ENCODE data around the gene KCNJ14. TPM values are rescaled to one million over a fixed set of nuclear protein-coding genes. Genes with fewer than 3 reads are reported as not detected.

Gene KCNJ14
- polyA plus RNA-seq, 1 of the 3 experiments (the other 2 are of a cell fraction): 1.2 TPM

DNA sequence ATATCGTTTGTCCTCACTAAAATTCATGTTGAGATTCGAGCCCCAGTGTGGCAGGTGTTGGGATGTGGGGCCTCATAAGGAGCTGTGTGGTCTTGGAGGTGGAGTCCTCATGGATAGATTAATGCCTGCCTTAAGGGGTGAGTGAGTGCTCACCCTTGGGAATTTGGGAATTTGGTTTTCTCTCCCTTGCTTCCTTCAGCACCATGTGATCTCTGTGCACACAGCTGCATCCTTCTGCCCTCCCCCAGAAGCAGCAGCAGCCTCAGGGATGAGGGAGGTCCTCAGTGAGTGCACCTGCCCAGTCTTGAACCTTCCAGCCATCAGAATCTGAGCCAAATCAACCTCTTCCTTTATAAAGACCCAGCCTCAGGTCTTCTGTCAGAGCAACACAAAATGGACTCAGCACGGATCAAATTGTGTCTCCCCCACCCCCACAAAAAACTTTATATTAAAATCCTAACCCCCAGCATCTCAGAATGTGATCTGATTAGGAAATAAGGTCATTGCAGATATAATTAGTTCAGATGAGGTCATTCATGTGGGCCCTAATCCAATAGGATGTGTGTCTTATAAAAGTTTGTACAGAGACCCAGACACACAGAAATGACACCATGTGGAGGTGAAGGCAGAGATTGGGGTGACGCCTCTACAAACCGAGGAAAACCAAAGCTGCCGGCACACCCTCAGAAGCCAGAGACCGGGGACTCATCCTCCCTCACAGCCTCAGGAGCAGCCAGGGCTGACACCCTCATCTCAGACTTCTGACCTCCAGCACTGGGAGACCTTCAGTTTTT lies 26.7 kb downstream of the KCNJ14 start:
- WGBS (ENCODE audit: low lambda C conversion rate): 52% methylated on average over 7 of the region's 7 CpGs
- H3K27me3 ChIP-seq (ENCODE audit: insufficient read depth): no peaks in the 10 kb centered on the region
- H4K20me1 ChIP-seq (ENCODE audit: insufficient read depth): peaks cover 9% of the 10 kb centered on the region
- H3K27ac ChIP-seq (ENCODE audit: low read depth in 2 of 2, low read length in 1 of 2): peak overlapping the region in 1 of 2 experiments; percentile 34; a peak in 1 of 4 replicates
- no peaks in the 10 kb centered on the region for H3K9me3 ChIP-seq
- TF ChIP-seq TAF1 (IDR thresholded peaks at IDR 0.05; ENCODE audit: borderline replicate concordance, low read depth, low read length): no peak
- TF ChIP-seq, protein P1, sequence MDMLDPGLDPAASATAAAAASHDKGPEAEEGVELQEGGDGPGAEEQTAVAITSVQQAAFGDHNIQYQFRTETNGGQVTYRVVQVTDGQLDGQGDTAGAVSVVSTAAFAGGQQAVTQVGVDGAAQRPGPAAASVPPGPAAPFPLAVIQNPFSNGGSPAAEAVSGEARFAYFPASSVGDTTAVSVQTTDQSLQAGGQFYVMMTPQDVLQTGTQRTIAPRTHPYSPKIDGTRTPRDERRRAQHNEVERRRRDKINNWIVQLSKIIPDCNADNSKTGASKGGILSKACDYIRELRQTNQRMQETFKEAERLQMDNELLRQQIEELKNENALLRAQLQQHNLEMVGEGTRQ (IDR thresholded peaks at IDR 0.05; ENCODE audit: borderline replicate concordance, low read depth, low read length): no peak
- no peak for TF ChIP-seq SMC3 (IDR thresholded peaks at IDR 0.05; ENCODE audit: low read depth, low read length)
- no peak for TF ChIP-seq EZH2phosphoT487 (IDR thresholded peaks at IDR 0.05; ENCODE audit: borderline replicate concordance, low read depth)
- peak; percentile 44; the same call in 1 of the 2 replicates for TF ChIP-seq POLR2AphosphoS5 (IDR thresholded peaks at IDR 0.05; ENCODE audit: low read depth, low read length)
- no peak for TF ChIP-seq YY1 (IDR thresholded peaks at IDR 0.05; ENCODE audit: low read depth)
- H3K9ac ChIP-seq: no peak overlapping the region
- CTCF ChIA-PET: interaction anchor here (0.9 to 4.4 kb wide), 2 partner anchors 8 to 102 kb away, joined by 5 to 23 read pairs; no protein-coding TSS in a partner anchor
- H2AFZ ChIP-seq (ENCODE audit: low read depth): no peak overlapping the region
- no peaks in the 10 kb centered on the region for H3K79me2 ChIP-seq (ENCODE audit: insufficient read depth)
- no peaks in the 10 kb centered on the region for H3K9me2 ChIP-seq
- peaks cover 7 to 25% of the 10 kb centered on the region in 2 experiments for H3K36me3 ChIP-seq (replicated peaks in 1 of 2; ENCODE audit: control insufficient read depth in 1 of 2, insufficient read depth in 2 of 2, low read length in 1 of 2)
- H3K4me3 ChIP-seq (ENCODE audit: low read depth in 2 of 2, low read length in 1 of 2): no peak overlapping the region
- DNase-seq: no peak
- H3K4me2 ChIP-seq: peak overlapping the region; percentile 13; the same call in 1 of the 2 replicates
- POLR2A ChIA-PET: no interaction called here
- peaks cover 7 to 12% of the 10 kb centered on the region in 2 experiments; a peak in 3 of 4 replicates for H3K4me1 ChIP-seq (ENCODE audit: control insufficient read depth in 1 of 2, insufficient read depth in 2 of 2, low read depth in 1 of 2, low read length in 1 of 2)
- H3F3A ChIP-seq (replicated peaks; ENCODE audit: insufficient read depth): peaks cover 26% of the 10 kb centered on the region

DNA sequence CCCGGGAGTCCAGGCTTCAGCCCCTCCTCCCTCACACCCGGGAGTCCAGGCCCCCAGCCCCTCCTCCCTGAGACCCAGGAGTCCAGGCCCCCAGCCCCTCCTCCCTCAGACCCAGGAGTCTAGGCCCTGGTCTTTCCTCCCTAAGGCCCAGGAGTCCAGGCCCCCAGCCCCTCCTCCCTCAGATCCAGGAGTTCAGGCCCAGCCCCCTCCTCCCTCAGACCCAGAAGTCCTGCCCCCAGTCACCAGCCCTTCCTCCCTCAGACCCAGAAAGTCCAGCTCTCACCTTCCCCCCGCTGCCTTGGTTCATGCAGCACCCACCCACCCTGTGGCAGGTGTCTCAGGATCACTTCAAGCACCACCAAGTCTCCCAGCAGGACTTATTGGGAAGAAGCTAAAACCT lies 27.9 kb downstream of the KCNJ14 start:
- Histone ChIP-seq H3K4me2 (no peak overlapping the region), H3K36me3 (replicated peaks in 1 of 2; ENCODE audit: control insufficient read depth in 1 of 2, insufficient read depth in 2 of 2, low read length in 1 of 2) (peaks cover 7 to 16% of the 10 kb centered on the region in 2 experiments), H3F3A (replicated peaks; ENCODE audit: insufficient read depth) (peaks cover 39% of the 10 kb centered on the region), H3K9me2 (no peaks in the 10 kb centered on the region), H3K9me3 (no peaks in the 10 kb centered on the region), H3K27me3 (ENCODE audit: insufficient read depth) (no peaks in the 10 kb centered on the region), H3K4me3 (ENCODE audit: low read depth in 2 of 2, low read length in 1 of 2) (no peak overlapping the region), H3K4me1 (ENCODE audit: control insufficient read depth in 1 of 2, insufficient read depth in 2 of 2, low read depth in 1 of 2, low read length in 1 of 2) (peaks cover 7 to 22% of the 10 kb centered on the region in 2 experiments; a peak in 3 of 4 replicates), H3K79me2 (ENCODE audit: insufficient read depth) (no peaks in the 10 kb centered on the region), H3K9ac (no peak overlapping the region), H4K20me1 (ENCODE audit: insufficient read depth) (peaks cover 9% of the 10 kb centered on the region), H2AFZ (ENCODE audit: low read depth) (no peak overlapping the region), H3K27ac (ENCODE audit: low read depth in 2 of 2, low read length in 1 of 2) (no peak overlapping the region)
- no peak for DNase-seq
- TF ChIP-seq YY1 (IDR thresholded peaks at IDR 0.05; ENCODE audit: low read depth) (no peak), TCF12 (IDR thresholded peaks at IDR 0.05) (no peak), TAF1 (IDR thresholded peaks at IDR 0.05; ENCODE audit: borderline replicate concordance, low read depth, low read length) (no peak), SMC3 (IDR thresholded peaks at IDR 0.05; ENCODE audit: low read depth, low read length) (no peak), NRF1 (IDR thresholded peaks at IDR 0.05; ENCODE audit: low read depth, low read length) (no peak), TEAD4 (IDR thresholded peaks at IDR 0.05; ENCODE audit: borderline replicate concordance, insufficient read depth) (no peak), RCOR1 (IDR thresholded peaks at IDR 0.05; ENCODE audit: low read length) (no peak), ELF1 (IDR thresholded peaks at IDR 0.05) (no peak), POLR2AphosphoS5 (IDR thresholded peaks at IDR 0.05; ENCODE audit: low read depth, low read length) (no peak), GATA2 (CRISPR knock-in tag; IDR thresholded peaks at IDR 0.05) (no peak), FOSL2 (IDR thresholded peaks at IDR 0.05; ENCODE audit: borderline replicate concordance, low read depth) (no peak), FOXJ3 (CRISPR knock-in tag; IDR thresholded peaks at IDR 0.05) (no peak)
- TF ChIP-seq, protein P2, sequence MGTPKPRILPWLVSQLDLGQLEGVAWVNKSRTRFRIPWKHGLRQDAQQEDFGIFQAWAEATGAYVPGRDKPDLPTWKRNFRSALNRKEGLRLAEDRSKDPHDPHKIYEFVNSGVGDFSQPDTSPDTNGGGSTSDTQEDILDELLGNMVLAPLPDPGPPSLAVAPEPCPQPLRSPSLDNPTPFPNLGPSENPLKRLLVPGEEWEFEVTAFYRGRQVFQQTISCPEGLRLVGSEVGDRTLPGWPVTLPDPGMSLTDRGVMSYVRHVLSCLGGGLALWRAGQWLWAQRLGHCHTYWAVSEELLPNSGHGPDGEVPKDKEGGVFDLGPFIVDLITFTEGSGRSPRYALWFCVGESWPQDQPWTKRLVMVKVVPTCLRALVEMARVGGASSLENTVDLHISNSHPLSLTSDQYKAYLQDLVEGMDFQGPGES (IDR thresholded peaks at IDR 0.05; ENCODE audit: low read depth, low read length): no peak
- TF ChIP-seq, protein P3, sequence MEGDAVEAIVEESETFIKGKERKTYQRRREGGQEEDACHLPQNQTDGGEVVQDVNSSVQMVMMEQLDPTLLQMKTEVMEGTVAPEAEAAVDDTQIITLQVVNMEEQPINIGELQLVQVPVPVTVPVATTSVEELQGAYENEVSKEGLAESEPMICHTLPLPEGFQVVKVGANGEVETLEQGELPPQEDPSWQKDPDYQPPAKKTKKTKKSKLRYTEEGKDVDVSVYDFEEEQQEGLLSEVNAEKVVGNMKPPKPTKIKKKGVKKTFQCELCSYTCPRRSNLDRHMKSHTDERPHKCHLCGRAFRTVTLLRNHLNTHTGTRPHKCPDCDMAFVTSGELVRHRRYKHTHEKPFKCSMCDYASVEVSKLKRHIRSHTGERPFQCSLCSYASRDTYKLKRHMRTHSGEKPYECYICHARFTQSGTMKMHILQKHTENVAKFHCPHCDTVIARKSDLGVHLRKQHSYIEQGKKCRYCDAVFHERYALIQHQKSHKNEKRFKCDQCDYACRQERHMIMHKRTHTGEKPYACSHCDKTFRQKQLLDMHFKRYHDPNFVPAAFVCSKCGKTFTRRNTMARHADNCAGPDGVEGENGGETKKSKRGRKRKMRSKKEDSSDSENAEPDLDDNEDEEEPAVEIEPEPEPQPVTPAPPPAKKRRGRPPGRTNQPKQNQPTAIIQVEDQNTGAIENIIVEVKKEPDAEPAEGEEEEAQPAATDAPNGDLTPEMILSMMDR (IDR thresholded peaks at IDR 0.05): no peak
- TF ChIP-seq, protein P4, sequence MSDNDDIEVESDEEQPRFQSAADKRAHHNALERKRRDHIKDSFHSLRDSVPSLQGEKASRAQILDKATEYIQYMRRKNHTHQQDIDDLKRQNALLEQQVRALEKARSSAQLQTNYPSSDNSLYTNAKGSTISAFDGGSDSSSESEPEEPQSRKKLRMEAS (IDR thresholded peaks at IDR 0.05; ENCODE audit: low read depth): no peak
- TF ChIP-seq, protein P5, sequence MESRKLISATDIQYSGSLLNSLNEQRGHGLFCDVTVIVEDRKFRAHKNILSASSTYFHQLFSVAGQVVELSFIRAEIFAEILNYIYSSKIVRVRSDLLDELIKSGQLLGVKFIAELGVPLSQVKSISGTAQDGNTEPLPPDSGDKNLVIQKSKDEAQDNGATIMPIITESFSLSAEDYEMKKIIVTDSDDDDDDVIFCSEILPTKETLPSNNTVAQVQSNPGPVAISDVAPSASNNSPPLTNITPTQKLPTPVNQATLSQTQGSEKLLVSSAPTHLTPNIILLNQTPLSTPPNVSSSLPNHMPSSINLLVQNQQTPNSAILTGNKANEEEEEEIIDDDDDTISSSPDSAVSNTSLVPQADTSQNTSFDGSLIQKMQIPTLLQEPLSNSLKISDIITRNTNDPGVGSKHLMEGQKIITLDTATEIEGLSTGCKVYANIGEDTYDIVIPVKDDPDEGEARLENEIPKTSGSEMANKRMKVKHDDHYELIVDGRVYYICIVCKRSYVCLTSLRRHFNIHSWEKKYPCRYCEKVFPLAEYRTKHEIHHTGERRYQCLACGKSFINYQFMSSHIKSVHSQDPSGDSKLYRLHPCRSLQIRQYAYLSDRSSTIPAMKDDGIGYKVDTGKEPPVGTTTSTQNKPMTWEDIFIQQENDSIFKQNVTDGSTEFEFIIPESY (IDR thresholded peaks at IDR 0.05; ENCODE audit: borderline replicate concordance, low read depth): no peak
- CTCF ChIA-PET: interaction anchor here (0.6 kb wide), 1 partner anchor 101 kb away, joined by 3 read pairs; no protein-coding TSS in a partner anchor
- POLR2A ChIA-PET: no interaction called here
- 72% methylated on average over 3 of the region's 3 CpGs for WGBS (ENCODE audit: low lambda C conversion rate)

Data from SK-N-SH (cell line).